ENCODE measurements around the gene ZNF92. TPM values are rescaled to one million over a fixed set of nuclear protein-coding genes. Genes with fewer than 3 reads are reported as not detected.
"Not testable (repeated sequence)": the region's sequence is repeated elsewhere in the genome, so short reads cannot be mapped to it uniquely, and the experiment has no call there.

The ZNF92 gene
- total and polyA plus RNA-seq, 12 donors = 2.7 to 21.9 (median 11.4) TPM

GRCh38 chr7:65447041-65447440 lies 73.4 kb downstream of the ZNF92 start:
- intact Hi-C loops (cut with DNase I); H3K4me3 ChIP-seq; H3K27me3 ChIP-seq; H3K9me3 ChIP-seq (replicated peaks in 1 of 3); H3K36me3 ChIP-seq (replicated peaks in 1 of 2); H3K4me1 ChIP-seq (replicated peaks in 1 of 2); H3K27ac ChIP-seq: not testable (repeated sequence)
- TF ChIP-seq CTCF (IDR thresholded peaks at IDR 0.05) = peak in 2 of 6 experiments; percentile 9 to 36
- peak in 5 of 7 donors; percentile 9 to 50 (median 25) for DNase-seq
- 72 to 93% (median 81%) methylated on average over 8 of the region's 8 CpGs for WGBS, 4 donors

- Histone ChIP-seq H3K9me3 (replicated peaks in 1 of 3) (no peaks in the 10 kb centered on the region), H3K36me3 (replicated peaks in 1 of 2) (no peaks in the 10 kb centered on the region)
Observed at GRCh38 chr7:65448816-65449504, 75.3 kb downstream of the ZNF92 start.

GRCh38 chr7:65449505-65449852 lies 75.8 kb downstream of the ZNF92 start:
- Histone ChIP-seq H3K27ac (no peak overlapping the region), H3K4me3 (no peak overlapping the region), H3K36me3 (replicated peaks in 1 of 2) (no peaks in the 10 kb centered on the region), H3K4me1 (replicated peaks in 1 of 2) (no peaks in the 10 kb centered on the region), H3K27me3 (no peaks in the 10 kb centered on the region), H3K9me3 (replicated peaks in 1 of 3) (no peaks in the 10 kb centered on the region)
- TF ChIP-seq POLR2A (IDR thresholded peaks at IDR 0.05) = no peak
- no peak for TF ChIP-seq CTCF (IDR thresholded peaks at IDR 0.05)
- 33 to 44% (median 36%) methylated on average over 2 of the region's 2 CpGs for WGBS, 4 donors
- intact Hi-C loops (cut with DNase I) = no loop called here
- peak in 1 of 7 donors; percentile 8 for DNase-seq

More at GRCh38 chr7:65448816-65449504, 75.3 kb downstream of the ZNF92 start:
- TF ChIP-seq CTCF (IDR thresholded peaks at IDR 0.05) (no peak), POLR2A (IDR thresholded peaks at IDR 0.05) (no peak)
- no peak for DNase-seq
- Histone ChIP-seq H3K4me1 (replicated peaks in 1 of 2) (no peaks in the 10 kb centered on the region), H3K4me3 (no peak overlapping the region), H3K27me3 (no peaks in the 10 kb centered on the region), H3K27ac (no peak overlapping the region)
- intact Hi-C loops (cut with DNase I) = no loop called here

All from adrenal gland (tissue), 12 donors.